T-helper 1 cell (primary cell): ENCODE measurements around the gene HLA-DOA.

Source experiments
- DNase-seq, 5 donors: peaks; one replicate each; pipeline ENCODE4 v3.0.0-alpha.2; 2012 to 2020

HLA-DOA gene

GRCh38 chr6:32977272-32977952, 32.0 kb downstream of the HLA-DOA start:
- no peak for DNase-seq

GRCh38 chr6:32976334-32977069, 32.9 kb downstream of the HLA-DOA start:
- no peak for DNase-seq

- no peak for DNase-seq
Measured at GRCh38 chr6:32975886-32976285, 33.5 kb downstream of the HLA-DOA start.

GRCh38 chr6:32974541-32975308, 34.7 kb downstream of the HLA-DOA start:
- no peak for DNase-seq

- peak in 2 of 5 donors; percentile 26 to 58 for DNase-seq
Measured at GRCh38 chr6:32974016-32974333, 35.4 kb downstream of the HLA-DOA start.

- DNase-seq: peak; percentile 51 to 63 (median 60)
Measured at GRCh38 chr6:32973144-32974015, 36.0 kb downstream of the HLA-DOA start.

GRCh38 chr6:32972353-32973143, 36.8 kb downstream of the HLA-DOA start:
- DNase-seq: peak in 3 of 5 donors; percentile 42 to 68 (median 62)

- DNase-seq: peak; percentile 99 to 100 (median 99)
Measured at GRCh38 chr6:32971581-32972352, 37.6 kb downstream of the HLA-DOA start.

- no peak for DNase-seq
Measured at GRCh38 chr6:32971242-32971580, 38.2 kb downstream of the HLA-DOA start.

- DNase-seq: peak; percentile 39 to 88 (median 59)
Measured at GRCh38 chr6:32970413-32971241, 38.8 kb downstream of the HLA-DOA start.

GRCh38 chr6:32969685-32970412, 39.5 kb downstream of the HLA-DOA start:
- peak; percentile 26 to 78 (median 47) for DNase-seq

- peak in 4 of 5 donors; percentile 27 to 75 (median 56) for DNase-seq
Measured at GRCh38 chr6:32968867-32969684, 40.3 kb downstream of the HLA-DOA start.

- DNase-seq: peak; percentile 94 to 98 (median 95)
Measured at GRCh38 chr6:32968093-32968866, 41.1 kb downstream of the HLA-DOA start, which contains the start of gene BRD2. Gene BRD2, plus strand, starts transcription at chr6:32968594. Its CDS starts 4,305 bp downstream, at chr6:32972899.

GRCh38 chr6:32967151-32968091, 42.0 kb downstream of the HLA-DOA start:
- DNase-seq: peak in 1 of 5 donors; percentile 29

GRCh38 chr6:32964776-32965175, 44.6 kb downstream of the HLA-DOA start:
- DNase-seq: no peak

GRCh38 chr6:32963866-32964265, 45.5 kb downstream of the HLA-DOA start:
- DNase-seq: no peak
